CD4-positive, alpha-beta memory T cell (primary cell): ENCODE data around the gene SELENOS. TPM values are rescaled to one million over a fixed set of nuclear protein-coding genes. Genes with fewer than 3 reads are reported as not detected.

Experiments
- CTCF ChIA-PET: fragments of 350-600 bp; sonication (Branson Sonifier 250); formaldehyde crosslinking; loops from one replicate; lab custom pipeline; 2021; ENCODE audit warnings: inconsistent platforms; ENCODE audit not compliant: partially characterized antibody; lab: Charles Lee
- POLR2A ChIA-PET: fragments of 350-600 bp; sonication (Branson Sonifier 250); formaldehyde crosslinking; loops from one replicate; lab custom pipeline; 2021; ENCODE audit not compliant: partially characterized antibody; lab: Charles Lee
- DNase-seq, 5 donors: peaks; one replicate each; pipeline versions ENCODE4 v3.0.0 to v3.0.0-alpha.2; 2020 to 2022; ENCODE audit warnings: mixed read lengths in 1 of 5
- H3K27ac ChIP-seq: one replicate; pipeline ENCODE4 v1.7.0; 2013; ENCODE audit warnings: low read depth, low read length
- H3K27me3 ChIP-seq: 2 replicates; pipeline ENCODE4 v1.7.0; 2013; ENCODE audit warnings: mild to moderate bottlenecking, low read length, moderate library complexity; ENCODE audit not compliant: insufficient read depth
- H3K36me3 ChIP-seq: 2 replicates; pipeline ENCODE4 v1.7.0; 2013; ENCODE audit warnings: mild to moderate bottlenecking, low read length, moderate library complexity; ENCODE audit not compliant: insufficient read depth
- H3K4me1 ChIP-seq: 2 replicates; pipeline ENCODE4 v1.7.0; 2013; ENCODE audit warnings: mild to moderate bottlenecking, low read length, moderate library complexity; ENCODE audit not compliant: insufficient read depth
- H3K4me3 ChIP-seq, 2 donors: one replicate each; pipeline ENCODE4 v1.7.0; 2013; ENCODE audit warnings: low read length in 2 of 2, mild to moderate bottlenecking in 1 of 2
- H3K9me3 ChIP-seq, 2 donors: one replicate each; pipeline ENCODE4 v1.7.0; 2013; ENCODE audit warnings: low read length in 2 of 2, control low read depth in 1 of 2; ENCODE audit not compliant: control insufficient read depth in 1 of 2
- H3K27ac Mint-ChIP-seq, 7 donors: one replicate each; pipeline ENCODE4 v1.8.0; 2020 to 2021; ENCODE audit warnings: mixed read lengths in 7 of 7, mild to moderate bottlenecking in 6 of 7, inconsistent platforms in 3 of 7, moderate library complexity in 3 of 7
- H3K27me3 Mint-ChIP-seq, 2 donors: one replicate each; pipeline ENCODE4 v1.8.0; 2020 to 2021; ENCODE audit warnings: mixed read lengths in 2 of 2
- H3K36me3 Mint-ChIP-seq, 2 donors: one replicate each; pipeline ENCODE4 v1.8.0; 2020 to 2021; ENCODE audit warnings: mixed read lengths in 2 of 2, inconsistent platforms in 1 of 2, mild to moderate bottlenecking in 1 of 2
- H3K4me1 Mint-ChIP-seq, 4 donors: one replicate each; pipeline ENCODE4 v1.8.0; 2020 to 2021; ENCODE audit warnings: mixed read lengths in 4 of 4, mild to moderate bottlenecking in 1 of 4
- H3K4me3 Mint-ChIP-seq, 8 donors: one replicate each; pipeline ENCODE4 v1.8.0; 2020 to 2021; ENCODE audit warnings: mixed read lengths in 8 of 8, mild to moderate bottlenecking in 7 of 8, moderate library complexity in 6 of 8, inconsistent platforms in 3 of 8
- H3K9me3 Mint-ChIP-seq, 8 donors: one replicate each; pipeline ENCODE4 v1.8.0; 2020 to 2021; ENCODE audit warnings: mixed read lengths in 8 of 8, mild to moderate bottlenecking in 5 of 8, inconsistent platforms in 3 of 8, moderate library complexity in 1 of 8
- intact Hi-C: fragments of 100-400 bp; cut with micrococcal nuclease; formaldehyde crosslinking; loops from one replicate; pipeline ENCODE4 v1.15.1; 2023
- polyA plus RNA-seq, 2 donors: library from polyadenylated mRNA; unstranded; fragments of 300-500 nt; fragmentation: Illumina TruSeq; gene quantifications; one replicate each; pipeline ENCODE4 v1.2.3, GENCODE V29; 2021
- total RNA-seq, 2 experiments: library from RNA; stranded (reverse); gene quantifications; one replicate each; pipeline ENCODE4 v1.2.3, GENCODE V29; 2021

Gene SELENOS
- total and polyA plus RNA-seq, 4 experiments from 2014 or later, result 49.1 to 112 (median 61.8) TPM

DNA sequence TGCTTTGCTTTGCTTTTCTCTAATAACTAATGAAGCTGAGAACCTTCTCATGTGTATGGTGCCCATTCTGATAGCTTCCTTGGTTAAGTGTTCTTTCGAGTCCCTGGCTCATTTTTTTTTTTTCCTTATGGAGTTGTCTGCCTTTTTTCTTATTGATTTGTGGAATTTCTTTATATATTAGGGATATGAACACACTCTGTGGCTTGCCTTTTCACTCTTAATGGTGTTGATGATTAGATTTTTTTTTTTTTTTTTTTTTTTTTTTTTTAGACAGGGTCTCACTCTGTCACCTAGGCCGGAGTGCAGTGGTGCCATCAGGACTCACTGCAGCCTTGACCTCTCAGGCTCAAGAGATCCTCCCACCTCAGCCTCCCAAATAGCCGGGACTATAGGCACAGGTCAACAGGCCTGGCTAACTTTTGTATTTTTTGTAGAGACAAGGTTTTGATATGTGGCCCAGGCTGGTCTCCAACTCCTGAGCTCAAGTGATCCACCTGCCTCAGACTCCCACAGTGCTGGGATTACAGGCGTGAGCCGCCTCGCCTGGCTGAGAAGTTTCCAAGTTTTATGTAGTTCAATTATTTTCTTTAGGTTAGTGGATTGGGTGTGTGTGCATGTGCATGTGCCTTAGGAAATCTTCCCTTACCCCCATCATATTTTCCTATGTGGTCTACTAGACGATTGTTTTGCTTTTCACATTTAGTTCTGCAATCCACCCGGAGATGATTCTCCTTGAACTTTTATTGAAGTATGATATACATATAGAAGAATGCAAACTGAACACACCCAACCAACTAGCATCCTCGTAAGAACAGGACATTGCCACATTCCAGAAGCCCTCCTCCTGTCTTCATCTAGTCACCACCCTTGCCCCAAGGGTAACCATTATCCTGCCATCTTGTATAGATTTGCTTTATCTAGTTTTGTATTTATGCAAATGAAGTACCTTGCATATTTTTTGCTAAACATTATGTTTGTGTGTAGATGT, 19.4 kb upstream of the SELENOS start:
- no peak for DNase-seq
- peak overlapping the region; percentile 39 to 99 (median 92) for H3K4me3 Mint-ChIP-seq
- Histone ChIP-seq H3K27me3 (no peaks in the 10 kb centered on the region), H3K9me3 (no peaks in the 10 kb centered on the region), H3K4me3 (no peak overlapping the region), H3K4me1 (peaks cover 33% of the 10 kb centered on the region), H3K27ac (no peak overlapping the region), H3K36me3 (peaks cover 4% of the 10 kb centered on the region)
- no peaks in the 10 kb centered on the region for H3K9me3 Mint-ChIP-seq
- intact Hi-C loops, result no loop called here
- no peaks in the 10 kb centered on the region for H3K27me3 Mint-ChIP-seq
- H3K4me1 Mint-ChIP-seq, result peaks cover 19 to 47% (median 30%) of the 10 kb centered on the region in 4 donors
- POLR2A ChIA-PET, result interaction anchor here (0.6 to 5.6 kb wide), 6 partner anchors 8 to 356 kb away, joined by 3 to 56 read pairs (median 26); partner anchors contain the start of genes CHSY1 and TM2D3
- peaks cover 0 to 23% of the 10 kb centered on the region in 2 donors for H3K36me3 Mint-ChIP-seq
- CTCF ChIA-PET, result interaction anchor here (0.6 to 6.3 kb wide), 7 partner anchors 9 to 359 kb away, joined by 3 to 40 read pairs (median 9); no protein-coding TSS in a partner anchor
- peak overlapping the region in 4 of 7 donors; percentile 37 to 94 (median 90) for H3K27ac Mint-ChIP-seq

DNA sequence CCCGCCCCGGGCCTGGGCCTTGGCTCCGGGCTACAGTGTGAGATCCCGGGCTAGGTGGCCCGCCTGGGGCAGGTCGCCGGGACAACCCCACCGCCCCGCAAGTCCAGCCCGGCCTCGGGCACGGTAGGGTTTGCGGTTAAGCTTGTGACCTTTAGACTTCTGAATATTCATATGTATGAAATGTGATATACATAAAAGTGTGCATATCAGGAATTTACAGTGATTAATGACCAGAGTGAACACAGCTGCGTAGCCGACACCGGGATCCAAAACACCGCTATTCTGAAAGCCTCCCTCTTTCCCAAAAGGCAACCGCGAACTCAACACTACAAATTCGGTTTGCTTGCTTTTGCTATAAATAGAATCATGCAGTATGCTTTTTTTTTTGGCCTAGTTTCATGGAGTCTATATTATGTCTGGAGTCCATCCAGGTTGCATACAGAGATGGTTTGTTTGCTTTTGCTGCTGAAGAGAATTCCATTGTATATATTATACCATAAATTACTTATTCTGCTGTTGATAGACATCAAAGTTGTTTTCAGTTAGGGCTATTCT, 18.4 kb upstream of the SELENOS start:
- POLR2A ChIA-PET, result interaction anchor here (0.6 to 5.6 kb wide), 18 partner anchors 7 to 946 kb away, joined by 3 to 56 read pairs (median 9); partner anchors contain the start of genes ASB7, CHSY1, LINS1 and SELENOS
- Mint-ChIP-seq H3K4me3 (peak overlapping the region; percentile 93 to 99 (median 96)), H3K27me3 (no peaks in the 10 kb centered on the region), H3K4me1 (peaks cover 23 to 51% (median 33%) of the 10 kb centered on the region in 4 donors), H3K9me3 (no peaks in the 10 kb centered on the region), H3K36me3 (peaks cover 0 to 31% of the 10 kb centered on the region in 2 donors), H3K27ac (peak overlapping the region; percentile 89 to 99 (median 98))
- intact Hi-C loops, result loop anchor here (1.0 kb wide), 3 partner anchors 39 to 429 kb away; partner anchors contain the start of genes TARS3 and TM2D3
- Histone ChIP-seq H3K4me3 (peak overlapping the region; percentile 67 to 93), H3K27ac (peak overlapping the region; percentile 94), H3K36me3 (peaks cover 6% of the 10 kb centered on the region), H3K27me3 (no peaks in the 10 kb centered on the region), H3K9me3 (no peaks in the 10 kb centered on the region), H3K4me1 (peaks cover 41% of the 10 kb centered on the region)
- DNase-seq, result no peak
- CTCF ChIA-PET, result interaction anchor here (0.6 to 6.3 kb wide), 4 partner anchors 8 to 346 kb away, joined by 3 to 40 read pairs (median 9); no protein-coding TSS in a partner anchor

DNA sequence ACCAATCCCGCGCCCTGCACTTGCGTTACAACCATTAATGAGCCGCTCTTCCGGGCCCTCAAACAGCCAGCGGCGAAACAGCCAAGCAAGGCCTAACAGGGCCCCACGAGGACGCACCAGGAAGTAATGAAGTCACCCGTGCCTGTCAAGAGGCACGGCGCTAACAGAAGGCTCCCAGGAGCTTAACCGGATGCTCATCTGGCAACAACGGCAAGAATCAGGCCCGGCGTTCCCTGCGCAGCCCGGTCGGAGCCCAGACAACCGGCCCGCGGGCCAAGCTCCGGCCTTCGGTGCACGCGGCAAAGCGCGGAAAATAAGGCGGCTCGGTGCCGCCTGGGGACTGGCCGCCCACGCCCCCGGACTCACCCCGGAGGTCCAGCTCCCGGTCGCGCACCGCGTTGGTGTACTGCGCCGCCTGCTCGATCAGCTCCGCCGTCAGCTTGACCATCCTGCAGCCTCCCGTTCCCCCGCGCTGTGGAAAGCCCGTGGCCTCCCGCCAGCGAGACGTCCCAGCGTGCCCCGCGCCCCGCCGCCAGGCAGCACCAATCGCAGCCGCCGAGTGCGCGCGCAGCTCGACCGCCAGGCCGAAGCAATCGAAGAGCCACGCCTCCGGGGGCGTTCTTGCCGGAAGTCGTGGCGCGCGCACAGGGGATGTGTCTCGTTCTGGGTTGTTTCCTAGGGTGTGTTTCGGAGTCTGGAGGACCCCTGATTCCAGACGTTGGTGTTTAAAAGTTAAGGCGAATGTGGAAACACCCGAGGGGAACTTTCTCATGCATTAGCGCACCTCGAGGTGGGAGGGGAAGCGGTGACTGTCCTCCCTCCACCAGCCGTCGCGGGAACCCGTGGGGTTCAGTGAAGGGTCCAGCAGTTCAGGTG, 17.7 kb upstream of the SELENOS start, which contains the start of gene SNRPA1:
SNRPA1 (minus strand) TSS at position 518 of the 876 bp plus-strand sequence; CDS start at position 448, 70 bp downstream.
- H3K4me1 ChIP-seq, result peaks cover 47% of the 10 kb centered on the region
- CTCF ChIA-PET, result interaction anchor here (1.0 to 6.3 kb wide), 7 partner anchors 10 to 347 kb away, joined by 3 to 40 read pairs (median 4); no protein-coding TSS in a partner anchor
- peak within 1 kb of the TSS; percentile 93 to 96 for H3K4me3 ChIP-seq
- DNase-seq, result peak; percentile 94 to 97 (median 95)
- H3K27me3 Mint-ChIP-seq, result no peaks in the 10 kb centered on the region
- peak within 1 kb of the TSS; percentile 94 for H3K27ac ChIP-seq
- no peaks in the 10 kb centered on the region for H3K9me3 ChIP-seq
- H3K27me3 ChIP-seq, result no peaks in the 10 kb centered on the region
- peak within 1 kb of the TSS; percentile 89 to 99 (median 98) for H3K27ac Mint-ChIP-seq
- peaks cover 4 to 38% of the 10 kb centered on the region in 2 donors for H3K36me3 Mint-ChIP-seq
- H3K4me1 Mint-ChIP-seq, result peaks cover 26 to 57% (median 39%) of the 10 kb centered on the region in 4 donors
- peak within 1 kb of the TSS; percentile 93 to 99 (median 96) for H3K4me3 Mint-ChIP-seq
- POLR2A ChIA-PET, result interaction anchor here (0.6 to 5.6 kb wide), 24 partner anchors 10 to 1561 kb away, joined by 3 to 56 read pairs (median 6); partner anchors contain the start of genes ASB7, CHSY1, LINS1 and LYSMD4
- H3K36me3 ChIP-seq, result peaks cover 6% of the 10 kb centered on the region
- intact Hi-C loops, result loop anchor here (1.0 kb wide), 6 partner anchors 18 to 693 kb away; partner anchors contain the start of genes ASB7, LINS1, SELENOS and TARS3
- no peaks in the 10 kb centered on the region for H3K9me3 Mint-ChIP-seq

DNA sequence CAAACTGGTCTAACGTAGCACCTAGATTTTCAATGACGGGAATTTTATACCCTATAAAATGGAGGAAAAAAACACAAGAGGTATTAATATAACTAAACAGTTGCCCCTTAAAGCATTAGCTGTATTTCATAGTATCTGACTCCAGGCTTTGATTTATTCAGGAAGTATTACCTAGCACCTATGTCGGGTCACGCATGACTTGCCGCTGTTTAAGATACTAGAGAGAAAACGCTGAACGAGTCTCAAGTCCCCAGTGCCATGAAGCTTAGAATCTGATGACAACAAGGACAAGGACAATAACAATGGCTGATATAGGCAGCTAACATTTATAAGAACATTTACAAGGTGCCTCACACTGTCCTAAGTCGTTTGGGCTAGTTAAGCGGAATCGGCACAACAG, 15.8 kb upstream of the SELENOS start:
- no peak for DNase-seq
- Mint-ChIP-seq H3K27ac (peak overlapping the region; percentile 89 to 99 (median 98)), H3K27me3 (no peaks in the 10 kb centered on the region), H3K4me1 (peaks cover 34 to 71% (median 51%) of the 10 kb centered on the region in 4 donors), H3K9me3 (no peaks in the 10 kb centered on the region), H3K4me3 (peak overlapping the region; percentile 93 to 99 (median 96)), H3K36me3 (peaks cover 18 to 51% of the 10 kb centered on the region in 2 donors)
- H3K36me3 ChIP-seq, result peaks cover 6% of the 10 kb centered on the region
- H3K4me1 ChIP-seq, result peaks cover 47% of the 10 kb centered on the region
- CTCF ChIA-PET, result interaction anchor here (1.2 to 6.3 kb wide), 8 partner anchors 9 to 349 kb away, joined by 3 to 40 read pairs (median 4); no protein-coding TSS in a partner anchor
- H3K9me3 ChIP-seq, result no peaks in the 10 kb centered on the region
- H3K4me3 ChIP-seq, result peak overlapping the region; percentile 93 to 96
- H3K27me3 ChIP-seq, result no peaks in the 10 kb centered on the region
- peak overlapping the region; percentile 94 for H3K27ac ChIP-seq
- intact Hi-C loops, result no loop called here
- POLR2A ChIA-PET, result interaction anchor here (0.8 to 5.6 kb wide), 8 partner anchors 11 to 360 kb away, joined by 3 to 56 read pairs (median 8); partner anchors contain the start of genes CHSY1 and TM2D3

DNA sequence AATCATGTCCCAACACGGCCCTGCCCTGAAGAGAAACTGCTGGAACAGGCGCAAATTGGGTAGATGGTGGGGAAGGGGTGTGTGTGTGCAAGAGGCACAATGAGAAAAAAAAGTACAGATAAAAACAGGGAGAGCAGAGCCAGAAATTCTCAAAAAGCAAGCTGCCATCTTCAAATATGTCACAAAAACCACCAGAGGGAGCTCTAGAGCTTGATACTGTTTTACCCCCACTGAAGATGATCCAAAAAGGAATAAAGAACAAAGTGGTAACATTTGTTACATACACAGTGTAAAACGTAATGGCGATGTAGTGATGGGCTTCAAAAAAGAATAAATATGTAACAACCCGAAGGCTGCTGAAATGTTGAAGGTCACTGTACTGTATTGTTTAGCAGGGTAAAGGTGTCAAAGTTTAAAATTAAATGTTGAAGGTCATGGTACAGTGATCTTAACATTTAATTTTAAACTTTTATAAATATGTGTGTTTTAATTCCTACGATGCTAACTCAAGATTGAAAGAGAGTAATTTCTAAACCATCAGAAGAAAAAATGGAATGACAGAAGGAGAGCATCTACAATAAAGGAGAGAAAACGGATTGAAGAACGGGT, 11.7 kb upstream of the SELENOS start:
- Histone ChIP-seq H3K27me3 (no peaks in the 10 kb centered on the region), H3K27ac (no peak overlapping the region), H3K9me3 (no peaks in the 10 kb centered on the region), H3K4me3 (no peak overlapping the region), H3K36me3 (peaks cover 36% of the 10 kb centered on the region), H3K4me1 (peaks cover 45% of the 10 kb centered on the region)
- peak overlapping the region in 2 of 8 donors; percentile 57 to 70 for H3K4me3 Mint-ChIP-seq
- H3K9me3 Mint-ChIP-seq, result no peaks in the 10 kb centered on the region
- CTCF ChIA-PET, result interaction anchor here (0.8 to 3.9 kb wide), 21 partner anchors 9 to 368 kb away, joined by 3 to 50 read pairs (median 4); no protein-coding TSS in a partner anchor
- H3K36me3 Mint-ChIP-seq, result peaks cover 44 to 76% of the 10 kb centered on the region in 2 donors
- intact Hi-C loops, result no loop called here
- DNase-seq, result peak in 4 of 5 donors; percentile 62 to 67 (median 63)
- H3K4me1 Mint-ChIP-seq, result peaks cover 31 to 49% (median 41%) of the 10 kb centered on the region in 4 donors
- no peaks in the 10 kb centered on the region for H3K27me3 Mint-ChIP-seq
- H3K27ac Mint-ChIP-seq, result peak overlapping the region; percentile 36 to 94 (median 79)
- POLR2A ChIA-PET, result interaction anchor here (1.5 to 2.4 kb wide), 2 partner anchors 351 to 353 kb away, joined by 4 to 5 read pairs; no protein-coding TSS in a partner anchor
